ENCODE measurements around the gene ZNF423.

The ZNF423 gene

GRCh38 chr16:49659356-49659755, 196.6 kb downstream of the ZNF423 start:
- no peak for DNase-seq

GRCh38 chr16:49658531-49658930, 197.4 kb downstream of the ZNF423 start:
- DNase-seq = no peak

GRCh38 chr16:49657736-49658465, 198.0 kb downstream of the ZNF423 start:
- no peak for DNase-seq

DNA sequence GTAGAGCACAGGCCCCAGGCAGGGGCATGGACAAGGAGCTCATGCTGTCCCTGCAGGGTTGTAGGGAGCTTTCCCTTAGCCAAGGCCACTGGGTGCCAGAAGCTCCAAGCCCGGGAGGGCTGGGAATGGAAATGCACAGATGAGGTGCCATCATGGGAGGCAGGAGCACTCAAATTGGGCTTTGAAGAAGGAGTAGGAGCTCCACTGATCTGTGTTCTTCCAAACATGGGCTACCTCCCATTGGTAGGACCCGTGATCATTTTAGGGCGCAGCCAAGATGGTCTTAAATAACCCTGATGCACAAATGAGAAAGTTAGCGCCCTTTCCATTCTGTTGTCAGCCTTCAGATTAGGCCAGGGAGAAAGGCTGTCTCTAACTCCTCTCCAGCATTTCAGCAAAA, 201.5 kb downstream of the ZNF423 start:
- no peak for DNase-seq

DNA sequence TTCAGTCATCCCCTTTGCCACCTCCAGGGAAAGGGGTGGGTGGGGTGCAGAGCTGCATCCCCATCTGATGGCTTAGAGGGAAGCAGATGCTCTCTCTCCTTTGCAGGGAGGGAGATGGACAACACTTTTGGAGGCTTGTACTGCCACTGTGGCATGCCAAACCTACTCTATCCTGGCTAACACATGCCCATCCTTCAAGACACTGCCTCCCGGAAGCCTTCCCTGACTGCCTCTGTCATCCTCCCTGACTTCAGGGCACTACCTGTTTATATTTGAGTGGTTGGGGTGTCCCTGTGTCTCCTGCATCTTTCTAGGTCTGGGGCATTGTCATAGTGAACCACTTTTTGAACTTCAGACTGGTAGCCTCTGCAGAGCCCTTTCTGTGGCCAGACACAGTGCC, 202.3 kb downstream of the ZNF423 start:
- DNase-seq = no peak

DNA sequence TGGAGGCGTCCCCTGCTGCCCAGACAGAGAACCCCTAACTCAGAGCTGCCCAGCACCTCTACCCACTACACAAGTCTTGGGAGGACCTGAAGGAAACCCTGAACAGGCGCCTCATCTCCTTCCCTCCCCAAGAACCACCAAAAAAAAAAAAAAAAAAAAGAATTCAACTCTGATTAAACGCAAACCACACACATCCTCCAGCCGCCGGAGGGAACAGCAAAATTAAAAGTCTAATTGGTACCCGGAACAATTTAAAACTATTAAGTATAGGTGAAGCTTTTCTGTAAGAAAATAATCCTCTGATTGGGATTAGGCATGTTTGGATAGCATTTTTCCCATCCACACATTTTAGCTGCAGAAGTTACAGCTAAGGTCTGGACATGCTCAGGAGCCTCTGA, 202.7 kb downstream of the ZNF423 start:
- DNase-seq = no peak

DNA sequence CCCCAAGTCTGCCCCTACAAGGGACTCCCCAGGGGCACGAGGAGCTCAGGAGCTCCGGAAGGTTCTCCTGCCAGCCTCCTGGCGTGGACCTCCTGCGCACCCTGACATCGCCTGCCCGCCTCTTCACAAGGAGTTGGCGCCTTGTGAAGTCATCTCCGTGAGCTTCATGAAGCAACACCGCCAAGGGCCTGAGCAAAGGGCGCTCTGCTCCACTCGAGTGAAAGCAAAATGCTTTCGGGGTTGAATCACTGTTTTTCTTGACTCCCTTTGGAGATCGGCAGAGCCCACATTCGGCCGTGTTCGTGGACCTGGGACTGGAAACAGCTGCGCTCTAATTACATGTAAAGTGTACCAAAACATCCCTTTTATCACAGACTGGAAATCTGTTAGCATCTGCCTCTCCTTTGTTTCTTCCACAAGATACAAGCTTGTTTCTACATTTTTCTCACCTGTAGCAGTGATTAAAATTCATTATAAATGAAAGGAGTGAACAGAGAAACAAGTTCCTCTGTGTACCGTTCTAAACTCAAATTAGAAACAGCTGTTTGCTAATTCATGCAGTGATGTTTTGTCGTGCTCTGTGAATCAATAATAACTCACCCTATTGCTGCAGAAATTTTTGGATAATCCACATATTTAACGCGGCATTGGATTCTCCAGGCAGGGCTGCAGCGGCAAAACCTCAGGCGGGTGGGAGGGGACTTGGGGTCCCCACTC, 203.3 kb downstream of the ZNF423 start:
- DNase-seq = no peak

GRCh38 chr16:49651996-49652395, 203.9 kb downstream of the ZNF423 start:
- no peak for DNase-seq

DNA sequence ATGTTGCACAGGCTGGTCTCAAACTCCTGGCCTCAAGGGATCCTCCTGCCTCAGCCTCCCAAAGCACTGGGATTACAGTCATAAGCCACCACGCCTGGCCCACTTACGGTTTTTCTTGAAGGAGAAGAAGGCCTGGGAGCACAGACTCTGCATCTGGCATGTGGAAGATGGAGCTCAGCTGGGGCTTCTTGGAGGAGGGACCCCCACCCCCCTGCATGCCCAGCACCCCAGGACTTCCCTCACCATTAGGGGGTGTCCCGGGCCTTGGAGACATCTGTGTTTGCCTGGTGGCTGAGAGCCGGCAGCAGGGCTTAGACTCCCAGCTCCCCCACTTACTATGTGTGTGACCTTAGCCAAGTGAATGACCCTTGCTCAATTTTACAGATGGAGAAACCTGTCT, 204.7 kb downstream of the ZNF423 start:
- DNase-seq = no peak

GRCh38 chr16:49650603-49651002, 205.3 kb downstream of the ZNF423 start:
- DNase-seq = no peak

DNA sequence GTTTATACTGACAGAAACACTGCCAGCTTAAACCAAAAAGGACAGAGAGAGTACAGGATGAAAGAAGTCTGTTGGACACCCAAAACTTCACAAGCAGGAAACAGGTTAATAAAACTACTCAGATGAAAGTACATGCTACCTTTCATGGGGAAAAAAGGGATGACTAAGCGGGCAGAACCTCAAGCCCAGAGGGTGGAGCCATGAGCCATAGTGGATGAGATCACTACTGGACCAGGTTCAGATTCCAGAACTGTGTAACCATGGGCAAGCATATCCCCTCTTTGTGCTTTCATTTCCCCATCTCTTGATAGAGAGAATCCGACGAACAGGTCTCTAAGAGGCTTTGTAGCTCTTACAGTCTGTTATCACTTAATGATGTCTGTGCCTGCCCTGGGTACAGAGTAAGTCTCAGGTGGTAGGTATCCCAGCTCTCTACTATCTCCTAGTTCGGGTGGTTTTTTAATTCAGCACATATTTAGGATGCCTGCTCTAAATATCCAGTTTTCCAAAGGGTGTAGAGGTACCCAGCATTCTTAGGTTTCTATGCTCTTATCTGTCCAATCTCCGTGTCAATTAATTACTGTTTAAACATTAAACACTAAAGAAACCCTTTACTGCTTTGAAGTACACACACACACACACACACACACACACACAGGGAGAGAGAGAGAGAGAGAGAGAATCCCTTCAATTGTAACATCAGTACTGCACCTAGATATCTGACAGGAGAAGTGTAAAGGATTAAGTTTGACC, 206.7 kb downstream of the ZNF423 start:
- no peak for DNase-seq

DNA sequence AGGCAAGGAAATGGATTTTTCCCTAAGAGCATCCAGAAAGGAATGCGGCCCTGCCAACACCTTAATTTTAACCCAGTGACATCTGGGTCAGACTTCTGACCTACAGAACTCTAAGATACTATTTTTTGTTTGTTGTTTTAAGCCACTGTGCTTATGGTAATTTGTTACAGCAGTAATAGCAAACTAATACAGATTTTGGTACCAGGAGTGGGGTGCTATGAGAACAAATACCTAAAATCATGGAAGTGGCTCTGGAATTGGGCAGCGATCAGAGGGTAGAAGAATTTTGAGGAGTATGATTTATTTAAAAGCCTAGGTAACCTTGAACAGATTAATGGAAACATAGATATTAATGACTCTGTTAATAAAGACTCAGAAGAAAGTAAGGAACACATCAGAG, 208.2 kb downstream of the ZNF423 start:
- no peak for DNase-seq

GRCh38 chr16:49645263-49645662, 210.6 kb downstream of the ZNF423 start:
- no peak for DNase-seq

- no peak for DNase-seq
Measured at GRCh38 chr16:49644145-49644463, 211.8 kb downstream of the ZNF423 start.

DNA sequence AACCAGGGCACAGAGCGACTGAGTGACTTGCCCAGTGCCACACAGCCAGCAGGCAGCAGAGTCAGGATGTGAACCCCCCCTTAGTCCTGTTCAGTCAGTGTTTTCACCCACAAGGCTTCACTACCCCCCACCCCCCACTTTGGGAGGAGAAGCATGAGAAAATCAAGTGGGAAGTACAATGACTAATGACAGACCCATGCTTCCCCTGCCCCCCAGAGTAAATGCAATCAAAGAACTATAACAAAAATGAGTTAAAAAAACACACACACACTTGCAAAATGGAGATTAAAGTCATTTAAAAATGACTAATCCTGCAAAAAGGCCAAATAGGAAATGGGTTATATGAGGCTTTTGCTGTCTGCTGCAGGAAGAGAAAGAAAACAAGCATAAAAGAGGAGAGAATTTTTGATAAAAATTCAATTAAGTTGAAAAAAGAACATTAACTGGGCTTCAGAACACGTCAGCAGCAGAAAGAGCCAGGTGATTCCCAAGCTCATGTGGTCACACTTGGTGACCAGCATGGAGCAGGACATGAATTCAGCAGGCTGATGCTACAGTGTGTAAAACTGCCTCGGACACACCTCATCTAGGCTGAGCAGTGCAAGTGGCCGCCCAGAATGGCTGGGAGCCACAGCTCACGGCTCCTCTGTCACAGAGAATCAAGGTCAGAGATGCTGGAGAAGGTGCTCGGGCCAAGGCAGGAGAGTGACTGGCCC, 212.3 kb downstream of the ZNF423 start:
- DNase-seq = no peak

DNA sequence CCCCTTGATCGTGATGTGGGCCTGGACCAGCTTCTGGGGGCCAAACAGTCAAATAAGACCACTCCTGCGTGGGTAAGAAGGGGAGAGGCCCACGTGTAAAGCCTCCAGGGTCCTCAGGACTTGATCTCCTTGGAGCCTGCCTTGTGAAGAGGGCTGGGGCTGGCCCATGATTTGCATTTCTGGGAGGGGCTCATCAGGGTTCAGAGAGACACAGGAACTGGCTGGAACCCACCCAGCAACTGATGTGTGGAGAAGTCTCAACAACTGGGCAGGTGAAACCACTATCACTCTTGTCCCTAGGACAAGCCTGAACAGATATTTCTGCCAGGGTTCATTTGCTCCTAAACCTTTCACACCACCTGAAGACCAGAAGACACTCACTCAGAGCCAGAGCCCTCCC, 214.7 kb downstream of the ZNF423 start:
- DNase-seq = no peak

GRCh38 chr16:49640581-49640980, 215.3 kb downstream of the ZNF423 start:
- no peak for DNase-seq

GRCh38 chr16:49639739-49640431, 216.0 kb downstream of the ZNF423 start:
- no peak for DNase-seq

DNA sequence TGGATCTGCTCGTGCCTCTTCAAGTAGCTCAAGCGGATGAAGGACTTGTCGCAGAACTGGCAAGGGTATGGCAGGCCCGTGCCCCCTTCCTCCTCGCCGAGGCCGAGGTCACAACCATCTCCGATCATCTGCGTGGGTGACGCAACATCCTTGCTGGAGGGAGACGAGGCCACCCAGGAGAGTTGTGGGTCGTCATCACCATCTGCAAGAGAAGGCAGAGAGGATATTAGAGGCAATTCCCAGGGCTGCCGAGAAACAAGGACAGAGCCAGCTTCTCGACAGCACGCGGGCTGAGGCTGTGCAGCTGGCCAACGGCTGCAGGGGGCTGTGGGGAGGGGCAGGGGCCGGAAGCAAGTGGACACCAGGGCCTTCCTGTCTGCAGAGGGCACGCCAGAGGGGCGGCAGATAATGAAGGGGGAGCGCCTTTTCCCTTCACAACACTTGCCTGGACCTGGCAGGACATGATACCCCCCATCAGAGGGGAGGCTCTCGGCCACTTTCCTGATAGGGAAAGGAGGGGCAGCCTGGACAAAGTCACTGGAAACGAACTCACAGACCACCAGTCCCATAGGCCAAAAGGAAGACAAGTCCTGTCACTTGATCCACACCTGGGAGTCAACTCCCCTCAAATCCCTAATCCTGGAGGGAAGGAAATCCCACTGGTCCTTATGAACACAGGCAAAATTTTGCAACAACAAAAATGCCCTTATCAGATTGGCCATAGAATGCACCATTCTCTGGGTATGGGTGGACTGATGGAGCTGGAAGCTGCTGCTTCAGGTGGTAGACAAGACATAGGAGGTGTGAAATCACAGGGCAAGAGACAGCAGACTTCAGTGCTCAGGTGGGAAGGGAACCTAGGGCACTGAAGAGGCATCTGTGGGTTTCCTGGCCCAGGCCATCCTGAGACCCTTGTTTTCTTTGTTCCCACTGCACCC, 217.0 kb downstream of the ZNF423 start:
- DNase-seq = no peak

DNA sequence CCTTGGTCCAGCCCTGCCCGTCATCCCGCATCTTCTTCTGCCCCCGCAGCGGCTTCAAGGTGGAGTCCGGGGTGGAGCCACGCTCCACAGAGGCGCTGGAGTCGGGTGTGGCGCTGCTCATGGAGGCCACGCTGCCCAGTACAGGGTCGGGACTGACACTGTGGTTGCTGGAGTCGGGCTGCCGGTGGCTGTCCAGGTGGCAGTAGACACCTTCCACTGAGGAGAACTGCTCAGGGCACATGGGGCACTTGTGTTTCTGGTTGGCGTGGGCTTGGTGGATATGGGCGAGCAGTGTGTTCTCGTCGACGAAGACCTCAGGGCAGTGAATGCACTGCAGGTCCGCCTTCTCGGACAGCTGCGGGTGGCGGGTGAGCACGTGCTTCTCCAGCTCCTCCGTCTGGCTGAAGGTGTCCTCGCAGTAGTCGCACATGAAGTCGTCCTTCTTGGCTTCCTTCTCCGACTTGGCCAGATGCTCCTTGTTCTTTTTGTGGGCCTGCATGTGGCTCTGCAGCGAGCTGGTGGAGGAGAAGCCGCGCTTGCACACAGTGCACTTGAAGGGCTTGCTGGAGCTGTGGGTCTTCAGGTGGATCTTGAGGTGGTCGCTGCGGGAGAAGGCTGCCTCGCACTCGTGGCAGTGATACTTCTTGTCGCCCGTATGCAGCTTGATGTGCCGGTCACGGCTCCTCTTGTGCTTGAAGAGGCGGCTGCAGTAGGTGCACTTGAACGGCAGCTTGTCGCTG, 217.8 kb downstream of the ZNF423 start:
- no peak for DNase-seq

GRCh38 chr16:49637511-49637910, 218.4 kb downstream of the ZNF423 start:
- no peak for DNase-seq
